H1 (cell line): ENCODE data around the gene ADCY1. TPM values are rescaled to one million over a fixed set of nuclear protein-coding genes. Genes with fewer than 3 reads are reported as not detected.

Source experiments
- CTCF ChIA-PET: fragments of 300-600 bp; sonication (Branson Sonifier 250); formaldehyde crosslinking; loops from one replicate; lab custom pipeline; 2021; ENCODE audit not compliant: partially characterized antibody; lab: Charles Lee
- POLR2A ChIA-PET: fragments of 300-600 bp; sonication (Branson Sonifier 250); formaldehyde crosslinking; loops from one replicate; lab custom pipeline; 2021; ENCODE audit warnings: inconsistent platforms; ENCODE audit not compliant: partially characterized antibody; lab: Charles Lee
- DNase-seq, 2 experiments: peaks; one replicate each; pipeline versions ENCODE4 v3.0.0 to v3.0.0-alpha.2; 2010 to 2022; ENCODE audit warnings: low spot score in 2 of 2, low read depth in 1 of 2, mixed read lengths in 1 of 2
- FAIRE-seq: peaks from 2 replicates; lab custom pipeline; 2011; peaks lifted over from hg19 to GRCh38; lab: Jason Lieb, UNC
- H2AFZ ChIP-seq: 2 replicates; pipeline ENCODE4 v1.8.1; 2012; ENCODE audit warnings: low read length, inconsistent platforms
- H2AK5ac ChIP-seq: 2 replicates; pipeline ENCODE4 v1.6.1; 2013; ENCODE audit warnings: low read depth, low read length
- H2BK120ac ChIP-seq: replicated peaks from 2 replicates; pipeline ENCODE3; 2013; ENCODE audit warnings: low read depth, low read length, inconsistent platforms
- H2BK12ac ChIP-seq: 2 replicates; pipeline ENCODE4 v1.6.1; 2013; ENCODE audit warnings: low read depth, low read length
- H2BK15ac ChIP-seq: 2 replicates; pipeline ENCODE4 v1.6.1; 2013; ENCODE audit warnings: low read length
- H2BK20ac ChIP-seq: 2 replicates; pipeline ENCODE4 v1.6.1; 2013; ENCODE audit warnings: low read length
- H2BK5ac ChIP-seq: 2 replicates; pipeline ENCODE4 v1.6.1; 2013; ENCODE audit warnings: low read depth, low read length
- H3K14ac ChIP-seq: 2 replicates; pipeline ENCODE4 v1.6.1; 2013; ENCODE audit warnings: inconsistent platforms; ENCODE audit not compliant: insufficient read length
- H3K18ac ChIP-seq: 2 replicates; pipeline ENCODE4 v1.6.1; 2013; ENCODE audit warnings: low read length; ENCODE audit errors: extremely low read depth
- H3K23ac ChIP-seq: 2 replicates; pipeline ENCODE4 v1.6.1; 2013; ENCODE audit warnings: inconsistent platforms; ENCODE audit not compliant: insufficient read length
- H3K23me2 ChIP-seq: 2 replicates; pipeline ENCODE4 v1.6.1; 2013; ENCODE audit warnings: low read depth, low read length
- H3K27ac ChIP-seq: 2 replicates; pipeline ENCODE4 v1.6.1; 2011; ENCODE audit warnings: low read depth, low read length, inconsistent platforms
- H3K27me3 ChIP-seq, 4 experiments: replicated peaks in 1 of 4; 1 replicate in 1 of 4; 2 replicates in 3 of 4; pipeline versions ENCODE4 v1.6.1 to v1.8.1; 2011 to 2013; ENCODE audit warnings: low read length in 3 of 4, mild to moderate bottlenecking in 3 of 4, inconsistent platforms in 2 of 4, mixed read lengths in 2 of 4, moderate library complexity in 1 of 4; ENCODE audit not compliant: control insufficient read depth in 3 of 4, insufficient read depth in 3 of 4; ENCODE audit errors: extremely low read depth in 1 of 4
- H3K36me3 ChIP-seq, 4 experiments: 2 replicates each; pipeline versions ENCODE4 v1.6.1 to v1.8.1; 2011 to 2013; ENCODE audit warnings: mild to moderate bottlenecking in 4 of 4, low read length in 3 of 4, moderate library complexity in 2 of 4, control low read depth in 1 of 4, inconsistent platforms in 1 of 4; ENCODE audit not compliant: insufficient read depth in 4 of 4, control insufficient read depth in 2 of 4
- H3K4ac ChIP-seq: replicated peaks from 2 replicates; pipeline ENCODE3; 2013; ENCODE audit warnings: low read length, low read depth, mixed read lengths, inconsistent platforms; ENCODE audit not compliant: insufficient read length
- H3K4me1 ChIP-seq, 4 experiments: replicated peaks in 1 of 4; 1 replicate in 1 of 4; 2 replicates in 3 of 4; pipeline versions ENCODE4 v1.6.1 to v1.8.1; 2011 to 2013; ENCODE audit warnings: low read length in 3 of 4, inconsistent platforms in 2 of 4, mixed read lengths in 1 of 4; ENCODE audit not compliant: insufficient read depth in 4 of 4, control insufficient read depth in 3 of 4
- H3K4me2 ChIP-seq, 2 experiments: 2 replicates each; pipeline versions ENCODE4 v1.6.1 to v1.8.1; 2011 to 2013; ENCODE audit warnings: low read depth in 2 of 2, low read length in 2 of 2, control low read depth in 1 of 2, inconsistent platforms in 1 of 2, mild to moderate bottlenecking in 1 of 2; ENCODE audit not compliant: insufficient read depth in 1 of 2
- H3K4me3 ChIP-seq, 4 experiments: fragments of 200-600, 300-600 bp in 1 of 4; sonication (generic), shearing (Covaris generic), sonication (Bioruptor Twin) in 1 of 4; 2 replicates each; pipeline versions ENCODE4 v1.5.1 to v1.8.1; 2011 to 2016; ENCODE audit warnings: low read length in 4 of 4, low read depth in 3 of 4, control low read depth in 2 of 4, inconsistent platforms in 2 of 4, mild to moderate bottlenecking in 2 of 4, mixed read lengths in 1 of 4, moderate library complexity in 1 of 4; ENCODE audit not compliant: insufficient read depth in 2 of 4; ENCODE audit errors: extremely low read depth in 1 of 4
- H3K56ac ChIP-seq: replicated peaks from 2 replicates; pipeline ENCODE3; 2013; ENCODE audit warnings: low read depth, mild to moderate bottlenecking, mixed read lengths, low read length, inconsistent platforms; ENCODE audit not compliant: insufficient read length
- H3K79me1 ChIP-seq: 2 replicates; pipeline ENCODE4 v1.6.1; 2013; ENCODE audit warnings: low read depth, low read length, control low read depth
- H3K79me2 ChIP-seq, 2 experiments: 2 replicates each; pipeline versions ENCODE4 v1.6.1 to v1.8.1; 2012 to 2013; ENCODE audit warnings: low read length in 2 of 2, mild to moderate bottlenecking in 2 of 2, inconsistent platforms in 1 of 2; ENCODE audit not compliant: insufficient read depth in 2 of 2, control insufficient read depth in 1 of 2
- H3K9ac ChIP-seq, 4 experiments: replicated peaks in 1 of 4; 1 replicate in 1 of 4; 2 replicates in 3 of 4; pipeline versions ENCODE4 v1.6.1 to v1.8.1; 2011 to 2013; ENCODE audit warnings: low read depth in 3 of 4, low read length in 3 of 4, control low read depth in 2 of 4, mild to moderate bottlenecking in 2 of 4, moderate library complexity in 2 of 4, inconsistent platforms in 1 of 4; ENCODE audit errors: extremely low read depth in 1 of 4
- H3K9me3 ChIP-seq, 2 experiments: 2 replicates each; pipeline versions ENCODE4 v1.6.1 to v1.8.1; 2012 to 2013; ENCODE audit warnings: mild to moderate bottlenecking in 2 of 2, moderate library complexity in 2 of 2, control low read depth in 1 of 2, inconsistent platforms in 1 of 2, low read depth in 1 of 2, low read length in 1 of 2, mixed read lengths in 1 of 2; ENCODE audit not compliant: insufficient read depth in 2 of 2
- H4K20me1 ChIP-seq, 2 experiments: replicated peaks in 1 of 2; 2 replicates each; pipeline versions ENCODE3 to v1.8.1; 2011 to 2013; ENCODE audit warnings: inconsistent platforms in 2 of 2, low read length in 2 of 2, mild to moderate bottlenecking in 1 of 2; ENCODE audit not compliant: insufficient read depth in 2 of 2, control insufficient read depth in 1 of 2
- H4K5ac ChIP-seq: 2 replicates; pipeline ENCODE4 v1.6.1; 2013; ENCODE audit warnings: low read length, low read depth, mixed read lengths, inconsistent platforms; ENCODE audit not compliant: insufficient read length
- H4K8ac ChIP-seq: 2 replicates; pipeline ENCODE4 v1.8.0; 2013; ENCODE audit warnings: mild to moderate bottlenecking, moderate library complexity, low read length, inconsistent platforms; ENCODE audit not compliant: insufficient read depth; ENCODE audit errors: extremely low read depth
- H4K91ac ChIP-seq: replicated peaks from 2 replicates; pipeline ENCODE3; 2013; ENCODE audit warnings: low read length, mixed read lengths, inconsistent platforms; ENCODE audit not compliant: insufficient read length
- ASH2L ChIP-seq: fragments of 200-600, 300-600 bp; sonication (generic); IDR thresholded peaks from one replicate; pipeline ENCODE4 v1.7.1; 2017; ENCODE audit warnings: low read length
- BACH1 ChIP-seq: IDR thresholded peaks from 2 replicates; pipeline ENCODE4 v1.6.1; 2012; ENCODE audit warnings: low read length, improper control_type of control experiment
- CHD1 ChIP-seq: IDR thresholded peaks from 2 replicates; pipeline ENCODE4 v1.6.1; 2012; ENCODE audit warnings: low read depth, low read length, improper control_type of control experiment
- CHD2 ChIP-seq: IDR thresholded peaks from 2 replicates; pipeline ENCODE4 v1.6.1; 2012; ENCODE audit warnings: low read length, improper control_type of control experiment
- CTCF ChIP-seq, 3 experiments: IDR thresholded peaks; 1 replicate in 2 of 3; 2 replicates in 1 of 3; pipeline versions ENCODE4 v1.5.1 to v1.6.1; 2011; ENCODE audit warnings: low read length in 3 of 3, mild to moderate bottlenecking in 3 of 3, inconsistent platforms in 2 of 3, low read depth in 1 of 3, moderate library complexity in 1 of 3; ENCODE audit not compliant: insufficient read depth in 1 of 3; ENCODE audit errors: control extremely low read depth in 1 of 3
- KDM4A ChIP-seq: IDR thresholded peaks from one replicate; pipeline ENCODE4 v1.7.1; 2012; ENCODE audit warnings: low read depth, mild to moderate bottlenecking, moderate library complexity, low read length, inconsistent platforms; ENCODE audit not compliant: severe bottlenecking
- NANOG ChIP-seq: IDR thresholded peaks from 2 replicates; pipeline ENCODE4 v1.6.1; 2011; ENCODE audit warnings: low read length, low read depth, mild to moderate bottlenecking, inconsistent platforms; ENCODE audit not compliant: insufficient read depth, poor library complexity, severe bottlenecking
- RBBP5 ChIP-seq: IDR thresholded peaks from 2 replicates; pipeline ENCODE4 v1.7.1; 2012; ENCODE audit warnings: low read depth, mild to moderate bottlenecking, inconsistent platforms, low read length, moderate library complexity, borderline replicate concordance
- SIRT6 ChIP-seq: IDR thresholded peaks from one replicate; pipeline ENCODE4 v1.7.1; 2012; ENCODE audit warnings: low read length, inconsistent platforms
- SP2 ChIP-seq: IDR thresholded peaks from 2 replicates; pipeline ENCODE4 v1.6.1; 2012; ENCODE audit warnings: mild to moderate bottlenecking, low read length, inconsistent platforms
- SRF ChIP-seq: IDR thresholded peaks from 2 replicates; pipeline ENCODE4 v1.6.1; 2011; ENCODE audit warnings: mild to moderate bottlenecking, low read depth, low read length, moderate library complexity
- TEAD4 ChIP-seq: IDR thresholded peaks from 2 replicates; pipeline ENCODE4 v1.6.1; 2012; ENCODE audit warnings: low read depth, low read length, inconsistent platforms, mixed read lengths
- YY1 ChIP-seq: IDR thresholded peaks from 2 replicates; pipeline ENCODE4 v1.6.1; 2011; ENCODE audit warnings: low read depth, mild to moderate bottlenecking, low read length
- WGBS, 2 experiments: shearing (Covaris generic) in 1 of 2; methylation state at CpG; one replicate each; pipeline versions ENCODE4 v1.1.6 to v1.1.7; 2013 to 2015; ENCODE audit warnings: low lambda C conversion rate in 2 of 2, mixed read lengths in 2 of 2, inconsistent platforms in 1 of 2, low coverage in 1 of 2, missing lambda C conversion rate in 1 of 2; ENCODE audit not compliant: insufficient replicate concordance in 2 of 2, insufficient coverage in 1 of 2, insufficient read length in 1 of 2; ENCODE audit errors: extremely low coverage in 1 of 2, missing lambda C conversion rate in 1 of 2; 5-methylcytosine and 5-hydroxymethylcytosine counted together
- polyA plus RNA-seq, 7 experiments: library from polyadenylated mRNA; depleted of rRNA in 3 of 7; stranded (reverse) in 5 of 7; unstranded in 2 of 7; fragments of >200 nt in 5 of 7; fragments of 200-250 nt in 2 of 7; gene quantifications; 1 replicate in 5 of 7; 2 replicates in 1 of 7; 4 replicates in 1 of 7; pipeline versions ENCODE4 v1.2.1 to v1.2.3, GENCODE V29; 2011 to 2013; ENCODE audit warnings: missing spikeins in 2 of 7, mixed read lengths in 2 of 7
- total RNA-seq: library from RNA; stranded (reverse); fragmentation: NEBNext Ultra II Directional; extraction: Animal tissue kit (Norgen Biotek cat#: 25700); gene quantifications from 2 replicates; pipeline ENCODE4 v1.2.1, GENCODE V29; 2021

The ADCY1 gene
- total and polyA plus RNA-seq, 2 of the 8 experiments (the other 6 are each of a cell fraction or from before 2014, with no cell fraction given) = 7.9 to 26.9 TPM

DNA sequence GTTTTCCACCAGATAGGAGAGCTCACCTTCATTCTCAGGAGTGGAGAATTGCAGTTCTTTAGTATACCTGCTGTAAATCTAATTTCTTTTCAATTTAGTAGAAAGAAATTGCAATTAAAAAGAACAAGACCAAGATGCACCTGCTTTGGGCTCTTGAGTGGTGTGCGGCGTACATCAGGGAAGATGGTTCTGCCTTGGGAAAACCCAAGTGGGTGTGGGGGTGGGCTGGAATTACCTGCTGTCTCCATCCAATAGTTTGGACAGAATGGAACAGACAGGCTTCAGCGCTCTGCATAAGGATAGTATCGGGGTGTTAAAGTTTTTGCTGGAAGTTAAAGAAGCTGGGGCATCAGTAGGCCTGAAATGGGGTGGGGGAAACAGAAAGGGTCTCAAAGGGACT lies 7.2 kb upstream of the ADCY1 start:
- no peak overlapping the region for H3K18ac ChIP-seq
- no peak for DNase-seq
- CTCF ChIA-PET = interaction anchor here (0.8 to 1.2 kb wide), 2 partner anchors 14 to 79 kb away, joined by 3 read pairs; no protein-coding TSS in a partner anchor
- H4K8ac ChIP-seq = no peak overlapping the region
- H2AFZ ChIP-seq = no peak overlapping the region
- H3K4me1 ChIP-seq = peaks cover 5 to 25% (median 14%) of the 10 kb centered on the region in 4 experiments; a peak in 6 of 7 replicates
- H3K9me3 ChIP-seq = no peaks in the 10 kb centered on the region
- no peaks in the 10 kb centered on the region for H3K79me1 ChIP-seq
- H2AK5ac ChIP-seq = no peak overlapping the region
- FAIRE-seq = no peak
- no peak overlapping the region for H2BK15ac ChIP-seq
- no peak overlapping the region for H3K23ac ChIP-seq
- no peaks in the 10 kb centered on the region for H3K23me2 ChIP-seq
- H2BK5ac ChIP-seq = no peak overlapping the region
- no peak overlapping the region for H3K4ac ChIP-seq
- no peak overlapping the region for H3K4me2 ChIP-seq
- H3K9ac ChIP-seq = no peak overlapping the region
- H3K79me2 ChIP-seq = no peaks in the 10 kb centered on the region
- 93% methylated on average over 4 of the region's 4 CpGs; no CpG with 5 or more reads in 1 of the 2 experiments for WGBS, 2 experiments
- no peak overlapping the region for H3K56ac ChIP-seq
- POLR2A ChIA-PET = interaction anchor here (0.7 kb wide), 1 partner anchor 22 kb away, joined by 3 read pairs; no protein-coding TSS in a partner anchor
- no peak overlapping the region for H2BK20ac ChIP-seq
- H3K27me3 ChIP-seq = peaks cover 0 to 4% (median 2%) of the 10 kb centered on the region in 4 experiments; a peak in 2 of 7 replicates
- no peak overlapping the region for H4K91ac ChIP-seq
- no peaks in the 10 kb centered on the region for H3K36me3 ChIP-seq
- H2BK12ac ChIP-seq = no peak overlapping the region
- H3K27ac ChIP-seq = no peak overlapping the region
- no peak overlapping the region for H3K4me3 ChIP-seq
- no peak overlapping the region for H2BK120ac ChIP-seq
- no peak overlapping the region for H3K14ac ChIP-seq
- H4K20me1 ChIP-seq = no peaks in the 10 kb centered on the region
- H4K5ac ChIP-seq = no peak overlapping the region
- TF ChIP-seq CTCF (IDR thresholded peaks at IDR 0.05; ENCODE audit: control extremely low read depth in 1 of 3, insufficient read depth in 1 of 3, low read depth in 1 of 3, low read length in 3 of 3) (no peak), NANOG (no peak), SIRT6 (no peak), KDM4A (no peak), CHD2 (no peak), SRF (no peak), CHD1 (no peak), SP2 (no peak), BACH1 (no peak), ASH2L (no peak), YY1 (no peak), TEAD4 (no peak), RBBP5 (no peak)
